H1 (cell line): ENCODE data around the gene ACBD5. TPM values are rescaled to one million over a fixed set of nuclear protein-coding genes. Genes with fewer than 3 reads are reported as not detected.

Source experiments
- CTCF ChIA-PET: fragments of 300-600 bp; sonication (Branson Sonifier 250); formaldehyde crosslinking; loops from one replicate; lab custom pipeline; 2021; ENCODE audit not compliant: partially characterized antibody; lab: Charles Lee
- POLR2A ChIA-PET: fragments of 300-600 bp; sonication (Branson Sonifier 250); formaldehyde crosslinking; loops from one replicate; lab custom pipeline; 2021; ENCODE audit warnings: inconsistent platforms; ENCODE audit not compliant: partially characterized antibody; lab: Charles Lee
- DNase-seq, 2 experiments: peaks; one replicate each; pipeline versions ENCODE4 v3.0.0 to v3.0.0-alpha.2; 2010 to 2022; ENCODE audit warnings: low spot score in 2 of 2, low read depth in 1 of 2, mixed read lengths in 1 of 2
- FAIRE-seq: peaks from 2 replicates; lab custom pipeline; 2011; peaks lifted over from hg19 to GRCh38; lab: Jason Lieb, UNC
- H2AFZ ChIP-seq: 2 replicates; pipeline ENCODE4 v1.8.1; 2012; ENCODE audit warnings: low read length, inconsistent platforms
- H2AK5ac ChIP-seq: 2 replicates; pipeline ENCODE4 v1.6.1; 2013; ENCODE audit warnings: low read depth, low read length
- H2BK120ac ChIP-seq: replicated peaks from 2 replicates; pipeline ENCODE3; 2013; ENCODE audit warnings: low read depth, low read length, inconsistent platforms
- H2BK12ac ChIP-seq: 2 replicates; pipeline ENCODE4 v1.6.1; 2013; ENCODE audit warnings: low read depth, low read length
- H2BK15ac ChIP-seq: 2 replicates; pipeline ENCODE4 v1.6.1; 2013; ENCODE audit warnings: low read length
- H2BK20ac ChIP-seq: 2 replicates; pipeline ENCODE4 v1.6.1; 2013; ENCODE audit warnings: low read length
- H2BK5ac ChIP-seq: 2 replicates; pipeline ENCODE4 v1.6.1; 2013; ENCODE audit warnings: low read depth, low read length
- H3K14ac ChIP-seq: 2 replicates; pipeline ENCODE4 v1.6.1; 2013; ENCODE audit warnings: inconsistent platforms; ENCODE audit not compliant: insufficient read length
- H3K18ac ChIP-seq: 2 replicates; pipeline ENCODE4 v1.6.1; 2013; ENCODE audit warnings: low read length; ENCODE audit errors: extremely low read depth
- H3K23ac ChIP-seq: 2 replicates; pipeline ENCODE4 v1.6.1; 2013; ENCODE audit warnings: inconsistent platforms; ENCODE audit not compliant: insufficient read length
- H3K23me2 ChIP-seq: 2 replicates; pipeline ENCODE4 v1.6.1; 2013; ENCODE audit warnings: low read depth, low read length
- H3K27ac ChIP-seq: 2 replicates; pipeline ENCODE4 v1.6.1; 2011; ENCODE audit warnings: low read depth, low read length, inconsistent platforms
- H3K27me3 ChIP-seq, 4 experiments: replicated peaks in 1 of 4; 1 replicate in 1 of 4; 2 replicates in 3 of 4; pipeline versions ENCODE4 v1.6.1 to v1.8.1; 2011 to 2013; ENCODE audit warnings: low read length in 3 of 4, mild to moderate bottlenecking in 3 of 4, inconsistent platforms in 2 of 4, mixed read lengths in 2 of 4, moderate library complexity in 1 of 4; ENCODE audit not compliant: control insufficient read depth in 3 of 4, insufficient read depth in 3 of 4; ENCODE audit errors: extremely low read depth in 1 of 4
- H3K36me3 ChIP-seq, 4 experiments: 2 replicates each; pipeline versions ENCODE4 v1.6.1 to v1.8.1; 2011 to 2013; ENCODE audit warnings: mild to moderate bottlenecking in 4 of 4, low read length in 3 of 4, moderate library complexity in 2 of 4, control low read depth in 1 of 4, inconsistent platforms in 1 of 4; ENCODE audit not compliant: insufficient read depth in 4 of 4, control insufficient read depth in 2 of 4
- H3K4ac ChIP-seq: replicated peaks from 2 replicates; pipeline ENCODE3; 2013; ENCODE audit warnings: low read length, low read depth, mixed read lengths, inconsistent platforms; ENCODE audit not compliant: insufficient read length
- H3K4me1 ChIP-seq, 4 experiments: replicated peaks in 1 of 4; 1 replicate in 1 of 4; 2 replicates in 3 of 4; pipeline versions ENCODE4 v1.6.1 to v1.8.1; 2011 to 2013; ENCODE audit warnings: low read length in 3 of 4, inconsistent platforms in 2 of 4, mixed read lengths in 1 of 4; ENCODE audit not compliant: insufficient read depth in 4 of 4, control insufficient read depth in 3 of 4
- H3K4me2 ChIP-seq, 2 experiments: 2 replicates each; pipeline versions ENCODE4 v1.6.1 to v1.8.1; 2011 to 2013; ENCODE audit warnings: low read depth in 2 of 2, low read length in 2 of 2, control low read depth in 1 of 2, inconsistent platforms in 1 of 2, mild to moderate bottlenecking in 1 of 2; ENCODE audit not compliant: insufficient read depth in 1 of 2
- H3K4me3 ChIP-seq, 4 experiments: fragments of 200-600, 300-600 bp in 1 of 4; sonication (generic), shearing (Covaris generic), sonication (Bioruptor Twin) in 1 of 4; 2 replicates each; pipeline versions ENCODE4 v1.5.1 to v1.8.1; 2011 to 2016; ENCODE audit warnings: low read length in 4 of 4, low read depth in 3 of 4, control low read depth in 2 of 4, inconsistent platforms in 2 of 4, mild to moderate bottlenecking in 2 of 4, mixed read lengths in 1 of 4, moderate library complexity in 1 of 4; ENCODE audit not compliant: insufficient read depth in 2 of 4; ENCODE audit errors: extremely low read depth in 1 of 4
- H3K56ac ChIP-seq: replicated peaks from 2 replicates; pipeline ENCODE3; 2013; ENCODE audit warnings: low read depth, mild to moderate bottlenecking, mixed read lengths, low read length, inconsistent platforms; ENCODE audit not compliant: insufficient read length
- H3K79me1 ChIP-seq: 2 replicates; pipeline ENCODE4 v1.6.1; 2013; ENCODE audit warnings: low read depth, low read length, control low read depth
- H3K79me2 ChIP-seq, 2 experiments: 2 replicates each; pipeline versions ENCODE4 v1.6.1 to v1.8.1; 2012 to 2013; ENCODE audit warnings: low read length in 2 of 2, mild to moderate bottlenecking in 2 of 2, inconsistent platforms in 1 of 2; ENCODE audit not compliant: insufficient read depth in 2 of 2, control insufficient read depth in 1 of 2
- H3K9ac ChIP-seq, 4 experiments: replicated peaks in 1 of 4; 1 replicate in 1 of 4; 2 replicates in 3 of 4; pipeline versions ENCODE4 v1.6.1 to v1.8.1; 2011 to 2013; ENCODE audit warnings: low read depth in 3 of 4, low read length in 3 of 4, control low read depth in 2 of 4, mild to moderate bottlenecking in 2 of 4, moderate library complexity in 2 of 4, inconsistent platforms in 1 of 4; ENCODE audit errors: extremely low read depth in 1 of 4
- H3K9me3 ChIP-seq, 2 experiments: 2 replicates each; pipeline versions ENCODE4 v1.6.1 to v1.8.1; 2012 to 2013; ENCODE audit warnings: mild to moderate bottlenecking in 2 of 2, moderate library complexity in 2 of 2, control low read depth in 1 of 2, inconsistent platforms in 1 of 2, low read depth in 1 of 2, low read length in 1 of 2, mixed read lengths in 1 of 2; ENCODE audit not compliant: insufficient read depth in 2 of 2
- H4K20me1 ChIP-seq, 2 experiments: replicated peaks in 1 of 2; 2 replicates each; pipeline versions ENCODE3 to v1.8.1; 2011 to 2013; ENCODE audit warnings: inconsistent platforms in 2 of 2, low read length in 2 of 2, mild to moderate bottlenecking in 1 of 2; ENCODE audit not compliant: insufficient read depth in 2 of 2, control insufficient read depth in 1 of 2
- H4K5ac ChIP-seq: 2 replicates; pipeline ENCODE4 v1.6.1; 2013; ENCODE audit warnings: low read length, low read depth, mixed read lengths, inconsistent platforms; ENCODE audit not compliant: insufficient read length
- H4K8ac ChIP-seq: 2 replicates; pipeline ENCODE4 v1.8.0; 2013; ENCODE audit warnings: mild to moderate bottlenecking, moderate library complexity, low read length, inconsistent platforms; ENCODE audit not compliant: insufficient read depth; ENCODE audit errors: extremely low read depth
- H4K91ac ChIP-seq: replicated peaks from 2 replicates; pipeline ENCODE3; 2013; ENCODE audit warnings: low read length, mixed read lengths, inconsistent platforms; ENCODE audit not compliant: insufficient read length
- CTBP2 ChIP-seq: IDR thresholded peaks from 2 replicates; pipeline ENCODE4 v1.7.0; 2011; ENCODE audit warnings: borderline replicate concordance, mild to moderate bottlenecking, moderate library complexity, mixed read lengths, low read length; ENCODE audit not compliant: insufficient read depth, insufficient read length
- KDM5A ChIP-seq: fragments of 200-600 bp; IDR thresholded peaks from 2 replicates; pipeline ENCODE4 v1.7.1; 2012; ENCODE audit warnings: mild to moderate bottlenecking, low read length, inconsistent platforms, mixed read lengths
- MAFK ChIP-seq: IDR thresholded peaks from 2 replicates; pipeline ENCODE4 v1.6.1; 2012; ENCODE audit warnings: low read depth, mild to moderate bottlenecking, improper control_type of control experiment, low read length
- NANOG ChIP-seq: IDR thresholded peaks from 2 replicates; pipeline ENCODE4 v1.6.1; 2011; ENCODE audit warnings: low read length, low read depth, mild to moderate bottlenecking, inconsistent platforms; ENCODE audit not compliant: insufficient read depth, poor library complexity, severe bottlenecking
- PHF8 ChIP-seq: fragments of 200-600 bp; sonication (generic); conservative IDR thresholded peaks from 2 replicates; pipeline ENCODE4 v1.7.1; 2012; ENCODE audit warnings: low read depth, mild to moderate bottlenecking, inconsistent platforms, low read length, moderate library complexity
- POLR2AphosphoS5 ChIP-seq: IDR thresholded peaks from 2 replicates; pipeline ENCODE4 v1.6.1; 2011; ENCODE audit warnings: low read depth, low read length
- RAD21 ChIP-seq, 2 experiments: IDR thresholded peaks in 1 of 2; conservative IDR thresholded peaks in 1 of 2; 2 replicates each; pipeline ENCODE4 v1.6.1; 2011; ENCODE audit warnings: low read depth in 2 of 2, low read length in 2 of 2, improper control_type of control experiment in 1 of 2, inconsistent platforms in 1 of 2, mild to moderate bottlenecking in 1 of 2, moderate library complexity in 1 of 2
- RXRA ChIP-seq: IDR thresholded peaks from 2 replicates; pipeline ENCODE4 v1.6.1; 2011; ENCODE audit warnings: low read depth, mild to moderate bottlenecking, low read length, moderate library complexity; ENCODE audit not compliant: insufficient read depth
- ZNF274 ChIP-seq: IDR thresholded peaks from 2 replicates; pipeline ENCODE4 v1.7.0; 2012; ENCODE audit warnings: low read length, borderline replicate concordance; ENCODE audit errors: extremely low read depth
- WGBS, 2 experiments: shearing (Covaris generic) in 1 of 2; methylation state at CpG; one replicate each; pipeline versions ENCODE4 v1.1.6 to v1.1.7; 2013 to 2015; ENCODE audit warnings: low lambda C conversion rate in 2 of 2, mixed read lengths in 2 of 2, inconsistent platforms in 1 of 2, low coverage in 1 of 2, missing lambda C conversion rate in 1 of 2; ENCODE audit not compliant: insufficient replicate concordance in 2 of 2, insufficient coverage in 1 of 2, insufficient read length in 1 of 2; ENCODE audit errors: extremely low coverage in 1 of 2, missing lambda C conversion rate in 1 of 2; 5-methylcytosine and 5-hydroxymethylcytosine counted together
- polyA plus RNA-seq, 7 experiments: library from polyadenylated mRNA; depleted of rRNA in 3 of 7; stranded (reverse) in 5 of 7; unstranded in 2 of 7; fragments of >200 nt in 5 of 7; fragments of 200-250 nt in 2 of 7; gene quantifications; 1 replicate in 5 of 7; 2 replicates in 1 of 7; 4 replicates in 1 of 7; pipeline versions ENCODE4 v1.2.1 to v1.2.3, GENCODE V29; 2011 to 2013; ENCODE audit warnings: missing spikeins in 2 of 7, mixed read lengths in 2 of 7
- total RNA-seq: library from RNA; stranded (reverse); fragmentation: NEBNext Ultra II Directional; extraction: Animal tissue kit (Norgen Biotek cat#: 25700); gene quantifications from 2 replicates; pipeline ENCODE4 v1.2.1, GENCODE V29; 2021
- TF ChIP-seq, protein P1 (sequence below): IDR thresholded peaks from 2 replicates; pipeline ENCODE4 v1.6.1; 2011; ENCODE audit warnings: low read depth, mild to moderate bottlenecking, low read length; ENCODE audit not compliant: insufficient read depth

Gene ACBD5
- total and polyA plus RNA-seq, 2 of the 8 experiments (the other 6 are each of a cell fraction or from before 2014, with no cell fraction given): 4.6 to 15.9 TPM

DNA sequence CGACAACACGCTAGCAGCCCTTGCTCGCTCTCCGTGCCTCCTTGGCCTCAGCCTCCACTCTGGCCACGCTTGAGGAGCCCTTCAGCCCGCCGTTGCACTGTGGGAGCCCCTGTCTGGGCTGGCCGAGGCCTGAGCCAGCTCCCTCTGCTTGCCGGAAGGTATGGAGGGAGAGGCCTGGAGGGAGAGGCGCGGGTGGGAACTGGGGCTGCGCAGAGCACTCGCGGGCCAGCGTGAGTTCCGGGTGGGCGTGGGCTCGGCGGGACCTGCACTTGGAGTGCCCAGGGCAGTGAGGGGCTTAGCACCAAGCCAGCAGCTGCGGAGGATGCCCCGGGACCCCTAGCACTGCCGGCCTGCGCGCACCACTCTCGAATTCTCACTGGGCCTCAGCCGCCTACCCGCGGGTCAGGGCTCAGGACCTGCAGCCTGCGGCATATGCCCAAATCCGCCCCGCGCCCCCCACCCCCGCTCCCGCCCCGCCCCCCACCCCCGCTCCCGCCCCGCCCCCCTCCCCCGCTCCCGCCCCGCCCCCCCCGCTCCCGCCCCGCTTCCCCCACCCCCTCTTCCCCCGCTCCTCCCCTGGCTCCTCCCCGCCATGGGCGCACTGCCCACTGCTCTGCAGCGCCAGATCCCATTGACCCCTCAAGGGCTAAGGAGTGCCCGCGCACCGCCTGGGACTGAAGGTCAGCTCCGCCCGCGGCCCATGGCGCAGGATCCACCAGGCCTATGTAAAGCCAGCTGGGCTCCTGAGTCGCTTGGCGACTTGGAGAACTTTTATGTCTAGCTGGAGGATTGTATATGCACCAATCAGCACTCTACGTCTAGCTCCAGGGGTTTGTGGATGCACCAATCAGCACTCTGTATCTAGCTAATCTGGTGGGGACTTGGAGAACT, 15.9 kb upstream of the ACBD5 start:
- H3K4me2 ChIP-seq: no peak overlapping the region
- no peak overlapping the region for H2BK20ac ChIP-seq
- H3K23me2 ChIP-seq: peaks cover 6% of the 10 kb centered on the region
- H4K91ac ChIP-seq: no peak overlapping the region
- no peaks in the 10 kb centered on the region for H3K79me1 ChIP-seq
- peaks cover 4 to 13% of the 10 kb centered on the region in 2 experiments; a peak in 3 of 4 replicates for H3K9me3 ChIP-seq
- FAIRE-seq (no peak), DNase-seq (no peak)
- ChIA-PET CTCF (interaction anchor here (0.7 to 1.9 kb wide), 4 partner anchors 14 to 685 kb away, joined by 3 to 10 read pairs (median 3); no protein-coding TSS in a partner anchor), POLR2A (interaction anchor here (0.9 to 1.0 kb wide), 3 partner anchors 10 to 16 kb away, joined by 3 read pairs; partner anchors contain the start of gene ACBD5)
- no peak overlapping the region for H2AFZ ChIP-seq
- H4K8ac ChIP-seq: no peak overlapping the region
- peaks cover 0 to 4% (median 0%) of the 10 kb centered on the region in 4 experiments; a peak in 3 of 7 replicates for H3K4me1 ChIP-seq
- H3K9ac ChIP-seq: no peak overlapping the region
- no peak overlapping the region for H3K23ac ChIP-seq
- no peak overlapping the region for H2BK120ac ChIP-seq
- peaks cover 1 to 32% (median 19%) of the 10 kb centered on the region in 4 experiments for H3K27me3 ChIP-seq
- H2AK5ac ChIP-seq: 0 out of 2 replicates have a peak overlapping the region, but pooled peaks have one; percentile 39
- H3K79me2 ChIP-seq: no peaks in the 10 kb centered on the region
- H3K4ac ChIP-seq: no peak overlapping the region
- no peak overlapping the region for H4K5ac ChIP-seq
- H3K4me3 ChIP-seq: no peak overlapping the region
- no peaks in the 10 kb centered on the region for H3K36me3 ChIP-seq
- no peaks in the 10 kb centered on the region for H4K20me1 ChIP-seq
- H2BK5ac ChIP-seq: no peak overlapping the region
- no peak overlapping the region for H2BK12ac ChIP-seq
- no peak overlapping the region for H2BK15ac ChIP-seq
- H3K27ac ChIP-seq: no peak overlapping the region
- no peak overlapping the region for H3K18ac ChIP-seq
- H3K14ac ChIP-seq: no peak overlapping the region
- whole genome bisulfite sequencing, 2 experiments: 95% methylated on average over 30 of the region's 58 CpGs; no CpG with 5 or more reads in 1 of the 2 experiments
- H3K56ac ChIP-seq: no peak overlapping the region
- TF ChIP-seq, protein P1, sequence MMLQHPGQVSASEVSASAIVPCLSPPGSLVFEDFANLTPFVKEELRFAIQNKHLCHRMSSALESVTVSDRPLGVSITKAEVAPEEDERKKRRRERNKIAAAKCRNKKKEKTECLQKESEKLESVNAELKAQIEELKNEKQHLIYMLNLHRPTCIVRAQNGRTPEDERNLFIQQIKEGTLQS: no peak
- TF ChIP-seq ZNF274 (no peak), NANOG (no peak), RAD21 (IDR thresholded peaks at IDR 0.05 in 1 of 2, conservative IDR thresholded peaks at IDR 0.05 in 1 of 2; ENCODE audit: low read depth in 2 of 2, low read length in 2 of 2) (no peak), POLR2AphosphoS5 (no peak), MAFK (no peak), PHF8 (no peak), KDM5A (no peak), RXRA (no peak), CTBP2 (no peak)
